NCI-H526 treated with DMSO at 0.1 percent for 48 hours (cell line): ENCODE data around the gene RUNX1.
"Not testable (repeated sequence)": the region's sequence is repeated elsewhere in the genome, so short reads cannot be mapped to it uniquely, and the experiment has no call there.

Source experiments
- DNase-seq: peaks from one replicate; lab custom pipeline; 2025; lab: John Stamatoyannopoulos, UW

The RUNX1 gene

GRCh38 chr21:34969423-34970166 is 79.5 kb downstream of the RUNX1 start:
- DNase-seq: no peak

DNA sequence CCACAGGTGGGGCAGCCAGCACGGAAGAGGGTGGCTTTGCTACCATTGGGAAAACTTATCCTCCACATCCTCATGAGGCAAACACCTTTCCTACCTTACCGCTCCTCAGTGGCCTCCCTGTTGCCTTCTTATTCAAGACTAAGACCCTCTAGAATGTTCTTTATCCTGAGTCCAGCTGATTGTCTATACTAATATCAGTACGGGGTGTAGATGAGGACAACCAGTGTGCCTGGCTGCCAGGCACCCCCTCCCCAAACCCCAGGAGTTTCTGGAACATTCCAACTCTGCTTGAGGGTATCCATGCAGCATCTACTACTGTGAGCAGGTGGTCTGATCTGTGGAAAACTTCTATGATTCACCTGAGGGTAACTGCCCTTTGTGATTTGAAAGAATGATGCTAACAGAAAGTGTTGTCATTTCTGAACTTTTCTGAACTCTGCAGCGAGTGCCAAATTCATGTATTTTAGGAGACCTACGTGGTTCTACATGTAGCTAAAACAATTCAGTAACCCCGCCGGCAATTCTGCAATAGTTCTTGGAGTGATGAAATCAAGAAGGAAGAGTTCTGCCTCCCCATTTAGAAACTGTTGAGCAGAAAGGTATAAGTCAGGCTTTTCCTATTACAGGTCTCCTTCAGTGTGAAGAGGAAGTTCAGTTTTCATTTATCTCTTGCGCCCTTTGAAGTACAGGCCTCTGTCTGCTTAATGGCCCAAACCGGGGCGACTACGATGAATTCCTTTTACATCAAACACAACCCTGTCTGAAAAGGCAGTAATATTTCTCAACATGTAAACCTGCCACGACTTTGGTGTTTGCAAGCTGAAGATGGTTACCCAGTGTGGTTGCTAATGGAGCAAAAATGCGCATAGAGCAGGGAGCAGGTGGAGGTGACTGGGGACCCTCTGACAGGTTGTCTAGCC is 80.4 kb downstream of the RUNX1 start:
- DNase-seq: no peak

DNA sequence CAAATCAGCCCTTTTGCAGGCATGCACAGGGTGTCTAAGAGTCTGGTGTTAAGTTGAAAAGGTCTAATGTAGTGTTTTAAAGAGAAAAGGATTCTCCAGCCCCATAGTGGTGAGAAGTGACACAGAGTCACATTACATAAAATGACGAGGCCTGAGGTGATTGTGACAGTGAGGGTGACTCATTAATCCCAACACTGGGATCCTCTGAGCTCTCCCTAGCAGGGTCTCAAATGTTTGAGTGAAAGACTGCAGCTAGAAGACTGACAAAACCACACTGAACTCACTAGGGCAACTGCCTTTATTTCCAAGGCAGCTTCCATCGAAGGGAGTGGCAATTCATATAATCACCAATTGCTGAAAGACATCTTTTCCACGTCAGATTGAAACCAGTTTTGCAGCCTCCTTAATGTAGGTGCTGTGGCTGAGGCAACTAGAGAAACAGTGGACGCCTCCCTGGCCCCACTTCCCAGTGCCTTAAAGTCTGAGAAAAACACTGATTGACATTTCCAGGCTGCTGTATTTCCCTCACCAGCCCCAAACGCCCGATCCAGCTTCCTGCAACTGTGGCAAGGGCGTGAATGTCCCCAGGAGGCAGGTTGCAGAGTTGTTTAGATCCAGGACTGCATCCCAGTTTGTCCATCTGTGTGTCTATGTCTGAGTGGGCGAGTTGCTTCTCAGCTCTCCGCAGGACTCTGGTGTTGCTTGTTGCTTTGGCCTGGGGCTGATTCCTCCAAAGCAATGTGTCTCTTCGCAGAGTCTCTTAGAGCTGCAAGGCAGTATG is 81.4 kb downstream of the RUNX1 start:
- no peak for DNase-seq

GRCh38 chr21:34966881-34967280 is 82.2 kb downstream of the RUNX1 start:
- DNase-seq: not testable (repeated sequence)

GRCh38 chr21:34965200-34966174 is 83.6 kb downstream of the RUNX1 start:
- DNase-seq: no peak

DNA sequence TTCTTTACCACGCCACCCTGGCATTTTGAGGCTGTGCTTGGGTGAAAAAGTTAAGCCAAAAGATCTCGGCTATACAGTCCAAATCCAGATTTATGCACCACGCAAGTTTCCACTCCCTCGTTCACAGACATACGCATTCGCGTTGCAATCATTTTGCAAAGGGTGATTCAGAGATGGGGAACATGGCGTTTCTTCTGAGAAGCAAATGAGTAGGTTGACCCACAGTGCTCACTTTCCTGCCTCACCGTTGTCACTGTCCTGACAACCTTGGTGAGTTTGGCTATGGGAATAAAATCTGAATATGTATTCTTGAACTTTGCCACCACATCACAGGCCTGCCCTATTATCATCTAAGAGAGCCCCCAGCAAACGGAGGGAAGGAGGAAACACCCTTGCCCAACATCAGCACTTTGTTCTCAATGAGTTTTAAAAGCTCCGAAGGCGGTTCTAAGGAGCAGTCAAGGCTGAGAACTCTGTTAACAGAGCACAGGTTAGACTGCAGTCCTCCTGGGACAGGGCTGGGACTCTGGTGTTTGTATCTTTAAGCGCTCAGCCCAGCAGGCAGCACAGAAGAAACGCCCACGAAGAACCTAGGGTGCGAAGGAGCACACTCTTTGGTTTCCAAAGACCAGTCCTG is 86.4 kb downstream of the RUNX1 start:
- no peak for DNase-seq

GRCh38 chr21:34962136-34962535 is 87.0 kb downstream of the RUNX1 start:
- no peak for DNase-seq

- DNase-seq: no peak
These were observed 88.4 kb downstream of the RUNX1 start for GRCh38 chr21:34960687-34961086.

GRCh38 chr21:34959607-34960006 is 89.5 kb downstream of the RUNX1 start:
- no peak for DNase-seq

DNA sequence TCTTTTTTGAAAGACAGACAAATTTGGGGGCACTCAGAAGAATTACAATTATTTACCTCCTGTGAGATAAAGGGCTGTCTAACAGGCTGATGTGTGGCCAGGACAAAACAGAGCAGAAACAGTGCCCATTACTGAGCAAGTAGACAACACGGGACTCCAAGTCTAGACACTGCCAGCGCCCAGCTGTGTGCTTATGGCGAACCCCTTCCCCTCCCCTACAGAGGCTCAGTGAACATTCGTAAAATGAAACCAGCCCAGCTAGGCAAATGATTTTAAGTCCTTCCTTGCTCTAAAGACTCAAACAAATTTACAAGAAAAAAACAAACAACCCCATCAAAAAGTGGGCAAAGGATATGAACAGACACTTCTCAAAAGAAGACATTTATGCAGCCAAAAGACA is 91.1 kb downstream of the RUNX1 start:
- no peak for DNase-seq

- no peak for DNase-seq
These were observed 92.4 kb downstream of the RUNX1 start for GRCh38 chr21:34956416-34957316.

DNA sequence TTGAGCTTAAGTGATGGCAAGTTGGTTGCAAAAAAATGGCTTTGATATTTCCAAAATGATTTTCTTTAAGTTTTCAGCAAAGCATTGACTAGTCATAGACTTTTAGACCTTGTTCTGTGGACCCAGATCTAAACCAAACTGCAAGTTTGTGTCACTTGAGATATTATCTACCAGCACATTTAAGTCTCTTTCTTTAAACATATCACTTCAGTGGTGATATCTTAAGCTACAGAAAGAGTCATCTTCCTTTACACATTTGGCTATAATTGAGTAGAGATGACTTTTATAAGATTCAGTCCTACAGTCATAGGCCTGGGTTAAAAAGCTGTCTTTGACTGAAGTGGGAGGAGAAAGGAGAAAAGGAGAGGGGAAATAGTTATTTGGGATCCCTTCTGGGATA is 95.2 kb downstream of the RUNX1 start:
- DNase-seq: no peak

DNA sequence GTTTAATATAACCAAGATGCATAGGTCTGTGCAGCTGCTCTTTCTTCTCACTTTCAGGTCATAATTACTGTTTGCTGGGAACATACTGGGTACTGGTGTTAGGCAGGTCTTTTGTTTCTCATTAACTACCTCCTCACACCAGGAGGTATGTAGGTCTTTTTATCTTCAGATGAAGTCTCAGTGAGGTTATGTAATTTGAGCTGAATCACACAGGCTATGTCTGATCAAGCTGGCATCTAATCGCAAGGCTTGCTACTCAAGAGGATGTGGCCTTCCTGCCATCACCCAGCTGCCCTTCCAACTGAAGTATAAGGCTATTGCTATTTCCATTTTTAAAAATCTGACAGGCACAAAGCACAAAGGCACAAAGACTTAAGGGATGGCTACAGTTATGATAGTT is 96.4 kb downstream of the RUNX1 start:
- DNase-seq: no peak

DNA sequence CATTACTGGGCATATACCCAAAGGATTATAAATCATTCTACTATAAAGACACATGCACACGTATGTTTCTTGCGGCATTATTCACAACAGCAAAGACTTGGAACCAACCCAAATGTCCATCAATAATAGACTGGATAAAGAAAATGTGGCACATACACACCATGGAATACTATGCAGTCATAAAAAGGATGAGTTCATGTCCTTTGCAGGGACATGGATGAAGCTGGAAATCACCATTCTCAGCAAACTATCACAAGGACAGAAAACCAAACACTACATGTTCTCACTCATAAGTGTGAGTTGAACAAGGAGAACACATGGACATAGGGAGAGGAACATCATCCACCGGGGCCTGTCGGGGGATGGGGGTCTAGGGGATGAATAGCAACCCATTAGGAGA is 97.2 kb downstream of the RUNX1 start:
- DNase-seq: not testable (repeated sequence)

DNA sequence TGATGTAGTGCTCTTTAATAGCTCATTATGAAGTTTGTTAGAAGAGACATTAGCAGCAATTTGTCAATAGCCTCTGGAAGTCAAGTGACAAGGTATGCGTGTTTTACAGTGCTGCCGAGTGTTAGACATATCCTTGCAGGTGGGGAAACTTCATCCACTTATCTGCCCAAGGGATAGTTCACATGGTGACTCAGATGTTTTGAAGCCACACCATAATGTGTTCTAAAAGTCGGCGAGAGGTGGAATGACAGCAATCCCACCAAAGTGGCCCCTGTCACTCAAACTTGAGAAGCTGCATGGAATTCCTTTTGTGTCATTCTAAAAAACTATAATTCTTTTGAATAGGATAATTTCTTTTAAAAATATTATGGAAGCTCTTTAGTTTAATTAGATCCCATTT is 98.1 kb downstream of the RUNX1 start:
- DNase-seq: no peak

- DNase-seq: no peak
These were observed 99.6 kb downstream of the RUNX1 start for GRCh38 chr21:34949499-34949898.

- DNase-seq: no peak
These were observed 100.1 kb downstream of the RUNX1 start for GRCh38 chr21:34949030-34949429.

GRCh38 chr21:34948157-34948556 is 100.9 kb downstream of the RUNX1 start:
- DNase-seq: no peak

- no peak for DNase-seq
These were observed 102.1 kb downstream of the RUNX1 start for GRCh38 chr21:34946916-34947534.
